Subcutaneous abdominal adipose tissue (tissue), 5 donors: ENCODE data around the gene KDM5A.
"Not testable (repeated sequence)": the region's sequence is repeated elsewhere in the genome, so short reads cannot be mapped to it uniquely, and the experiment has no call there.

Experiments
- H3K27ac ChIP-seq: one replicate; pipeline ENCODE4 v1.7.0; 2013; ENCODE audit warnings: low read depth, mild to moderate bottlenecking, inconsistent platforms, low read length, moderate library complexity
- H3K27me3 ChIP-seq, 5 donors: one replicate each; pipeline ENCODE4 v1.7.0; 2013; ENCODE audit warnings: low read length in 5 of 5, inconsistent platforms in 1 of 5; ENCODE audit not compliant: control insufficient read depth in 5 of 5, insufficient read depth in 4 of 5
- H3K36me3 ChIP-seq, 5 donors: one replicate each; pipeline ENCODE4 v1.7.0; 2013; ENCODE audit warnings: low read length in 5 of 5; ENCODE audit not compliant: control insufficient read depth in 5 of 5, insufficient read depth in 5 of 5
- H3K4me1 ChIP-seq, 5 donors: one replicate each; pipeline ENCODE4 v1.7.0; 2013; ENCODE audit warnings: low read length in 5 of 5, mild to moderate bottlenecking in 3 of 5, moderate library complexity in 1 of 5; ENCODE audit not compliant: control insufficient read depth in 5 of 5, insufficient read depth in 5 of 5
- H3K4me3 ChIP-seq, 5 donors: one replicate each; pipeline ENCODE4 v1.7.0; 2013; ENCODE audit warnings: low read length in 5 of 5, low read depth in 1 of 5
- H3K9ac ChIP-seq, 5 donors: one replicate each; pipeline ENCODE4 v1.7.0; 2013; ENCODE audit warnings: low read length in 5 of 5, mild to moderate bottlenecking in 4 of 5, moderate library complexity in 3 of 5
- H3K9me3 ChIP-seq, 5 donors: one replicate each; pipeline ENCODE4 v1.7.0; 2013; ENCODE audit warnings: low read length in 5 of 5; ENCODE audit not compliant: control insufficient read depth in 5 of 5
- donor health status: healthy.
- donor health status: healthy.
- donor health status: healthy.
- donor health status: healthy.
- donor health status: healthy.

KDM5A gene

GRCh38 chr12:304805-305204 is 84.3 kb downstream of the KDM5A start:
- H3K4me1 ChIP-seq: no peaks in the 10 kb centered on the region
- peaks cover 53 to 66% (median 61%) of the 10 kb centered on the region in 5 donors for H3K36me3 ChIP-seq
- no peaks in the 10 kb centered on the region for H3K27me3 ChIP-seq
- no peak overlapping the region for H3K4me3 ChIP-seq
- H3K9me3 ChIP-seq: no peaks in the 10 kb centered on the region
- H3K9ac ChIP-seq: no peak overlapping the region
- no peak overlapping the region for H3K27ac ChIP-seq

GRCh38 chr12:302766-303165 is 86.4 kb downstream of the KDM5A start:
- not testable (repeated sequence) for H3K27me3 ChIP-seq, H3K9ac ChIP-seq, H3K4me3 ChIP-seq, H3K27ac ChIP-seq, H3K4me1 ChIP-seq, H3K9me3 ChIP-seq
- H3K36me3 ChIP-seq: peaks cover 33 to 51% (median 42%) of the 10 kb centered on the region in 5 donors

GRCh38 chr12:300166-300565 is 89.0 kb downstream of the KDM5A start:
- not testable (repeated sequence) for H3K27ac ChIP-seq, H3K27me3 ChIP-seq, H3K4me3 ChIP-seq, H3K9me3 ChIP-seq, H3K9ac ChIP-seq, H3K4me1 ChIP-seq
- peaks cover 33 to 50% (median 39%) of the 10 kb centered on the region in 5 donors for H3K36me3 ChIP-seq

GRCh38 chr12:299511-299910 is 89.6 kb downstream of the KDM5A start:
- not testable (repeated sequence) for H3K4me3 ChIP-seq, H3K9ac ChIP-seq, H3K27ac ChIP-seq, H3K4me1 ChIP-seq, H3K27me3 ChIP-seq, H3K9me3 ChIP-seq
- peaks cover 32 to 51% (median 40%) of the 10 kb centered on the region in 5 donors for H3K36me3 ChIP-seq

- H3K27ac ChIP-seq, H3K9me3 ChIP-seq, H3K9ac ChIP-seq, H3K4me1 ChIP-seq, H3K4me3 ChIP-seq, H3K27me3 ChIP-seq: not testable (repeated sequence)
- peaks cover 29 to 50% (median 38%) of the 10 kb centered on the region in 5 donors for H3K36me3 ChIP-seq
Measured at GRCh38 chr12:298059-298458, 91.1 kb downstream of the KDM5A start.

- no peak overlapping the region for H3K4me3 ChIP-seq
- H3K27ac ChIP-seq: no peak overlapping the region
- H3K36me3 ChIP-seq: peaks cover 48 to 69% (median 52%) of the 10 kb centered on the region in 5 donors
- H3K27me3 ChIP-seq: no peaks in the 10 kb centered on the region
- no peaks in the 10 kb centered on the region for H3K9me3 ChIP-seq
- H3K4me1 ChIP-seq: no peaks in the 10 kb centered on the region
- no peak overlapping the region for H3K9ac ChIP-seq
Measured at GRCh38 chr12:295132-295531, 94.0 kb downstream of the KDM5A start.

GRCh38 chr12:293199-293598 is 95.9 kb downstream of the KDM5A start:
- H3K9me3 ChIP-seq: no peaks in the 10 kb centered on the region
- H3K4me1 ChIP-seq: peaks cover 0 to 3% (median 0%) of the 10 kb centered on the region in 5 donors
- H3K36me3 ChIP-seq: peaks cover 51 to 68% (median 56%) of the 10 kb centered on the region in 5 donors
- H3K9ac ChIP-seq: no peak overlapping the region
- H3K27me3 ChIP-seq: no peaks in the 10 kb centered on the region
- no peak overlapping the region for H3K4me3 ChIP-seq
- H3K27ac ChIP-seq: no peak overlapping the region

GRCh38 chr12:292186-292585 is 96.9 kb downstream of the KDM5A start:
- Histone ChIP-seq H3K4me1 (peaks cover 0 to 3% (median 0%) of the 10 kb centered on the region in 5 donors), H3K27ac (no peak overlapping the region), H3K36me3 (peaks cover 45 to 65% (median 54%) of the 10 kb centered on the region in 5 donors), H3K27me3 (no peaks in the 10 kb centered on the region), H3K9ac (no peak overlapping the region), H3K4me3 (no peak overlapping the region), H3K9me3 (no peaks in the 10 kb centered on the region)

GRCh38 chr12:291153-291723 is 97.9 kb downstream of the KDM5A start:
- Histone ChIP-seq H3K9me3 (no peaks in the 10 kb centered on the region), H3K4me3 (no peak overlapping the region), H3K27me3 (no peaks in the 10 kb centered on the region), H3K36me3 (peaks cover 43 to 65% (median 47%) of the 10 kb centered on the region in 5 donors), H3K9ac (no peak overlapping the region), H3K27ac (no peak overlapping the region), H3K4me1 (peaks cover 0 to 3% (median 0%) of the 10 kb centered on the region in 5 donors)

GRCh38 chr12:288687-289086 is 100.4 kb downstream of the KDM5A start:
- H3K36me3 ChIP-seq: peaks cover 40 to 55% (median 43%) of the 10 kb centered on the region in 5 donors
- H3K27ac ChIP-seq: no peak overlapping the region
- no peaks in the 10 kb centered on the region for H3K27me3 ChIP-seq
- no peak overlapping the region for H3K4me3 ChIP-seq
- no peaks in the 10 kb centered on the region for H3K9me3 ChIP-seq
- peaks cover 0 to 3% (median 0%) of the 10 kb centered on the region in 5 donors for H3K4me1 ChIP-seq
- H3K9ac ChIP-seq: peak overlapping the region in 1 of 5 donors; percentile 58
